Erythroblast (primary cell): ENCODE results near the gene TBCE.

Experiments used
- GATA1 ChIP-seq: IDR thresholded peaks from 2 replicates; pipeline ENCODE4 v1.6.1; 2011; ENCODE audit warnings: low read depth, mild to moderate bottlenecking, control low read depth, low read length, moderate library complexity
- POLR2A ChIP-seq: IDR thresholded peaks from 2 replicates; pipeline ENCODE4 v1.6.1; 2011; ENCODE audit warnings: mild to moderate bottlenecking, low read length

GRCh38 chr1:235330918-235331285, 36.3 kb upstream of the TBCE start:
- no peak for TF ChIP-seq POLR2A
- no peak for TF ChIP-seq GATA1
